Measurements from ENCODE around the gene FAM234A.

DNA sequence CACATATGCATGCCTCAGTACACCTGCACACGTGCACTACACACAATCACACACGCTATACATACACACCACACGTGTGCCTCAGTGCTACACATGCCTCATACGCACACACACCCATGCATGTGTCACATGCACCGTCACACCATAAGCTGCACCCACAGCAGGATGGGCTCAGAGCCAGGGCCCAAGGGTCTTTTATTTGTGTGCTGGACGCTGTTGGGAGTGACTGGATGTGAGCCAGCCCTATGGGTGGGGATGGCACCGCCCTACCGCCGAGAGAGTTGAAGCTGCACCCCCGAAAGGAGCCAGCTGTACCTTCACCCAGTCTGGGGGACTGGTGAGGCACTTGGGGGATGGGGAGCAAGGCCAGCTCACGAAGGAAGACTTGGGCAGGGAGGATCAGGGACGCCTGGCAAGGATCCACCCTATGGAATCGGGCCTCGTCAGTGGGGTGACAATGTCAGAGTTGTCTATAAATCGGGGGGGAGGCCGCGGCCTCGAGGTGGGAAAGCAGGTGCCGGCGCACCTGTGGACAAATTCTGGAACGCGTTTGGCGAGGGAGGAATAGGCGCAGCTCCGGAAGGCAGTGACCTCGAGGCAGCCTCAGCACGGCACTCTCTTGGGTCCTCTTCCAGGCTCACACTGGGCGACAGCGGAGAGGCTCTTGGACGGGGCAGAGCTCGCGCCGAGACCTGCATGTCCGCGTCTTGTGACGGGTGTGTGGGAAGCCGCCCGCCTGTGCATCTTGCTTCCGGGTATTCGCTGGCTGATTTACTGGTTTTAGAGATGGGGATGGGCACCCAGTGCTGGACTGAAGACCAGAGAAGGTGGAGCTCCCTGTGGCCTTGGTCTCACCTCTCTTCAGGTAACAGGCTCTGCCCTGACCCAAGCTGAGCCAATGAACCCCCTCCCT, 33.8 kb downstream of the FAM234A start:
- TF ChIP-seq, protein P1, sequence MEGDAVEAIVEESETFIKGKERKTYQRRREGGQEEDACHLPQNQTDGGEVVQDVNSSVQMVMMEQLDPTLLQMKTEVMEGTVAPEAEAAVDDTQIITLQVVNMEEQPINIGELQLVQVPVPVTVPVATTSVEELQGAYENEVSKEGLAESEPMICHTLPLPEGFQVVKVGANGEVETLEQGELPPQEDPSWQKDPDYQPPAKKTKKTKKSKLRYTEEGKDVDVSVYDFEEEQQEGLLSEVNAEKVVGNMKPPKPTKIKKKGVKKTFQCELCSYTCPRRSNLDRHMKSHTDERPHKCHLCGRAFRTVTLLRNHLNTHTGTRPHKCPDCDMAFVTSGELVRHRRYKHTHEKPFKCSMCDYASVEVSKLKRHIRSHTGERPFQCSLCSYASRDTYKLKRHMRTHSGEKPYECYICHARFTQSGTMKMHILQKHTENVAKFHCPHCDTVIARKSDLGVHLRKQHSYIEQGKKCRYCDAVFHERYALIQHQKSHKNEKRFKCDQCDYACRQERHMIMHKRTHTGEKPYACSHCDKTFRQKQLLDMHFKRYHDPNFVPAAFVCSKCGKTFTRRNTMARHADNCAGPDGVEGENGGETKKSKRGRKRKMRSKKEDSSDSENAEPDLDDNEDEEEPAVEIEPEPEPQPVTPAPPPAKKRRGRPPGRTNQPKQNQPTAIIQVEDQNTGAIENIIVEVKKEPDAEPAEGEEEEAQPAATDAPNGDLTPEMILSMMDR (IDR thresholded peaks at IDR 0.05): no peak
- no peak for TF ChIP-seq TCF7L2 (IDR thresholded peaks at IDR 0.05; ENCODE audit: low read depth, low read length)
- TF ChIP-seq, protein P2, sequence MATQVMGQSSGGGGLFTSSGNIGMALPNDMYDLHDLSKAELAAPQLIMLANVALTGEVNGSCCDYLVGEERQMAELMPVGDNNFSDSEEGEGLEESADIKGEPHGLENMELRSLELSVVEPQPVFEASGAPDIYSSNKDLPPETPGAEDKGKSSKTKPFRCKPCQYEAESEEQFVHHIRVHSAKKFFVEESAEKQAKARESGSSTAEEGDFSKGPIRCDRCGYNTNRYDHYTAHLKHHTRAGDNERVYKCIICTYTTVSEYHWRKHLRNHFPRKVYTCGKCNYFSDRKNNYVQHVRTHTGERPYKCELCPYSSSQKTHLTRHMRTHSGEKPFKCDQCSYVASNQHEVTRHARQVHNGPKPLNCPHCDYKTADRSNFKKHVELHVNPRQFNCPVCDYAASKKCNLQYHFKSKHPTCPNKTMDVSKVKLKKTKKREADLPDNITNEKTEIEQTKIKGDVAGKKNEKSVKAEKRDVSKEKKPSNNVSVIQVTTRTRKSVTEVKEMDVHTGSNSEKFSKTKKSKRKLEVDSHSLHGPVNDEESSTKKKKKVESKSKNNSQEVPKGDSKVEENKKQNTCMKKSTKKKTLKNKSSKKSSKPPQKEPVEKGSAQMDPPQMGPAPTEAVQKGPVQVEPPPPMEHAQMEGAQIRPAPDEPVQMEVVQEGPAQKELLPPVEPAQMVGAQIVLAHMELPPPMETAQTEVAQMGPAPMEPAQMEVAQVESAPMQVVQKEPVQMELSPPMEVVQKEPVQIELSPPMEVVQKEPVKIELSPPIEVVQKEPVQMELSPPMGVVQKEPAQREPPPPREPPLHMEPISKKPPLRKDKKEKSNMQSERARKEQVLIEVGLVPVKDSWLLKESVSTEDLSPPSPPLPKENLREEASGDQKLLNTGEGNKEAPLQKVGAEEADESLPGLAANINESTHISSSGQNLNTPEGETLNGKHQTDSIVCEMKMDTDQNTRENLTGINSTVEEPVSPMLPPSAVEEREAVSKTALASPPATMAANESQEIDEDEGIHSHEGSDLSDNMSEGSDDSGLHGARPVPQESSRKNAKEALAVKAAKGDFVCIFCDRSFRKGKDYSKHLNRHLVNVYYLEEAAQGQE (IDR thresholded peaks at IDR 0.05; ENCODE audit: insufficient read depth in 1 of 2, low read depth in 2 of 2, low read length in 1 of 2): no peak
